HG03432 (cell line): ENCODE results near the gene NEUROD4.
A peak's percentile ranks its signal among the peaks of the same experiment; 100 is the strongest.
"Not testable (repeated sequence)": the region's sequence is repeated elsewhere in the genome, so short reads cannot be mapped to it uniquely, and the experiment has no call there.

Experiments
- ATAC-seq: cut with Tn5 transposase; IDR thresholded peaks from one replicate; pipeline ENCODE4 v1.9.1; 2021; ENCODE audit warnings: mild to moderate bottlenecking, moderate library complexity; ENCODE audit not compliant: unreplicated experiment

The NEUROD4 gene, protein sequence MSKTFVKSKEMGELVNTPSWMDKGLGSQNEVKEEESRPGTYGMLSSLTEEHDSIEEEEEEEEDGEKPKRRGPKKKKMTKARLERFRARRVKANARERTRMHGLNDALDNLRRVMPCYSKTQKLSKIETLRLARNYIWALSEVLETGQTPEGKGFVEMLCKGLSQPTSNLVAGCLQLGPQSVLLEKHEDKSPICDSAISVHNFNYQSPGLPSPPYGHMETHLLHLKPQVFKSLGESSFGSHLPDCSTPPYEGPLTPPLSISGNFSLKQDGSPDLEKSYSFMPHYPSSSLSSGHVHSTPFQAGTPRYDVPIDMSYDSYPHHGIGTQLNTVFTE

DNA sequence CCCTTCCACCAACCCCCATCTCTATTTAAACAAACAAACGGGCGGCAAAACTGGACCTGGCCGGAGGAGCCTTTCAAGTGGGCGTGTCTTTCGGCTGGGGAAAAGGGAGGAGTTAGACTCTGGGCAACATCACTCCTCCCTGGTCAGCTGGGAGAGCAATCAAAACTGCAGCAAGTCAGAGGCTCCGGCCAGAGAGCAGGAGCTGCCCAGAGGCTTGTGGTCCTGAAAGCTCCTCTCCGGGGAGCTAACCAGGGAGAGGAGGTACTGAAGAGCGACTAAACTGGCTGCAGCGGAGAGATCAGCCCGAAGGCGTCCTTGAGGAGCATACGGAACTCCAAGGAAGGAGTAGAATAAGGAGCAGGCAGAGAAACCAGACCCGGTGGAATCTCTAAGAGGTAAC, at the start of gene NEUROD4:
TSS of gene NEUROD4 (plus strand) at position 191 of the 400 bp plus-strand sequence. CDS start 6,466 bp downstream, outside the sequence.
- ATAC-seq, result peak; percentile 50

DNA sequence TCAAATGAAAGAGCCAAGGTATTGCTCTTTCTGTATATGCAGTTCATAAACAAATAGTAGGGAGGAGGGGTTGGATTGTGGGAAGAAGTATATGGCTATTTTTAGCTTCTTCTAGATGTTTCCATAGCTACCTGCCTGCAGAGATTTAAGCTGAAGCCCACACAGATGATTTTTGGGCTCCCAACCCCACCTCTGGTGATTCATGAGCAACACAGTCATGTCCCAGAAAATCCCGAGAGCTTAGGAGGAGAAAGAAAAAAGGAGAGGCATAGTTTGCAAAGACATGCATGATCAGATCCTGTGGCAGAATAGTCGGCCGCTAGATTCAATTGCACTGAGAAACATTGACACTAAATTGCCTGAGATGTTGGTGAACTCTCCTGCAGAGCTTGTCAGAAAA, 49.0 kb upstream of the NEUROD4 start:
- no peak for ATAC-seq

DNA sequence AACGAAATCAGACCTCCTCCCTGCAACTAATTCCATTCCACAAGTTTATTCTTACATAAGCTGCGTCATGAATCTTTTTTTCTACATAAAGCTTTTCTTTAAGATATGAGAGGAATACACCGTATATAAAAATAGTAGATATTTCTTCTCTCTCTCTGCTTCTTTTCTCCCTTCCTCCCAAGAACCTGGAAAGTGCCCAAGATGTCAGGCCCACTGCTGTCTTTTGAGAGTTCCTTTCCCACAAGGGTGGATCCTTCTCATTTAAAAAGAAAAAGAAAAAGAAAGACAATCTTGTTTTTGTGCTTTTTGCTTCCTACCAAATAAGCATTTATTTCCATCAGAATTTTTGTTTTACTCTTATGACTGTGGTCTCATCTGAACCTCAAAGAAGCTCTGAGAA, 46.2 kb upstream of the NEUROD4 start:
- no peak for ATAC-seq

DNA sequence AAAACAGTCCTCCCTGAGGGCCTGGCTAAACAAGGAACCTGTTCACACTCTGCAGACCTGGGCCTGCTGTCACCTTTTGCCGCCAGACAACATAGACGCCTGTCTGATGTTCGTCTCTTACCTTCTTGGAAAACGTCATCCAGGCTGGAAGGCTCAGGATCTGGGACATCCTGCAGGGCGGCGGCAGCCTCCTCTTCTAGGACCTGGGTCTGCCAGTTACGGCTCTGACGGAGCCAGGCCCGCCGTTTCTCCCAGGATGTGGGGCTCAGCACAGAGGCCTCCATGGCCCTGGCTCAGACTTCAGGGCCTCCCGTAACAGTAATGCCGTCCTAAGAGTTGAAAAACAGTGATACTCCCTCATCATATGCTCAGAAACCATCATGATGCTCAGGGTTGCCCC, 45.5 kb upstream of the NEUROD4 start:
- ATAC-seq, result no peak

DNA sequence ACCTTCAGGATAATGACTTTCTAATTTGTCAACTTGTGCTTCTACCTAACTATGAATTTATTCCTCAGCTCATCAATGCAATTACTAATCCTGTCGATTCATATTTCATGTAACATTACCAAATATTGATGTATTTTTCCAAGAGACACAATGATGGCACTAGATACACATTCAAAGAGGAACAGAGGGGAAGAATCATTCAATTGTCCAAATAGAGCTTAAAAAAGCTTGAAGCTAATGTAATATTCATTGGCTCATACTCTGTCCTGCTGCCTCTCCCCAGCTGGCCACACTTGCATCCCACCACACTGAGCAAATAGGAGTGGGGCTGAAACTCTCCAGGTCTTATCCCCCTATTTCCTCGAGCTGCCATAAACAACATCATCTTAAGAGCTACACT, 44.5 kb upstream of the NEUROD4 start:
- ATAC-seq, result no peak

DNA sequence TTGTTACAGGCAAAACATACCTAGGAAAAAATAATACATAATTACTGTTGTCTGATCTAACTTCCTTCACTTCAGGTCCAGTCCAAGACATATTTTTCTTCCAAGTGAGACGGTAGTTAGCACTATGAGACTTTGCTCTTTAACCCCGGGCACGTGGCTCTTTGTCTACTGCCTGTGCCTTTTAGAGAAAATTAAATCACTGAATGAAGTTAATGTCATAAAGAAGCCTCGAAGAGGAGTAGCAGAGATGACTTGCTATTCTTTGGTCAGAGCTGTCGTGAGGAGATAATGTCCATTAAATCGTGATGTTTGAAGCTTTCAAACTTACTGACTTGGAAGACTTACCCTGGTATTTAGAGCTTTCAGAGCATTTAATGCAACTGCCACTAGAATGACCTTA, 43.9 kb upstream of the NEUROD4 start:
- ATAC-seq, result no peak

DNA sequence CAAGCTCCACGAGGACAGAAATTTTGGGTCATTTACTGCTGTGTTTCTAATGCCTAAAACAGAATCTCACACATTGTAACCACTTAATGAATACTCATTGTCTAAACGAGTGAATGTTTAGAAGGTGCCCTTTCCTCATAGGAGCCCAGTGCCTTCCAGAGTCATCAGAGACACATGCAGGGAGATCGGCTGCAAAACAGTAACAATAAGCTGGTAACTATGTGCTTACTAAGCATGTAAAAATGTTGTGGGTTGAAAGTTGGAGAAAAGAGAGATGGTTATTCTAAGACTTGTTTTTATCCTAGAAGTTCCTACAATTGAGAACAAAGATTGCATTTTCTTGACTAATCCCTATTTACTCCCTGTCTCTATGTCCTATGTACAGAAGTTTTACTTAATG, 42.6 kb upstream of the NEUROD4 start:
- ATAC-seq, result no peak

DNA sequence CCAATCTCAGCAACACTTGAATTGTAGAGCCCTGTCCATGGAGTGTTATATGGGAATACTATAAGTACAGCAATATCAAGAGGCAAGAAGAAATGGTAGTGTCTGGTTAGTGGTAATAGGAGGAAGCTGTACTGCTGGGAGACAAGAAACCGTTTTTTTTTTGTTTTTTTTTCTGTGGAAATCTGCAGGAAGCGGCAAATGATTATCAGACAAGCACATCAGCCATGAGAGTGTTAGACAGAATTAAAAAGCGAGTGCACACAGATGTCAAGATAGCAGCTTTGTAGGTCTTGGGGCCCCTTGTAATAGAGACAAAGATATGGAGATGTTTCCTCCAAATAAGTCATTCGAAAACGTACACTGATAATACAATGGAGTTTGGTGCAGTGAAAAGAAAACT, 41.9 kb upstream of the NEUROD4 start:
- ATAC-seq, result no peak

DNA sequence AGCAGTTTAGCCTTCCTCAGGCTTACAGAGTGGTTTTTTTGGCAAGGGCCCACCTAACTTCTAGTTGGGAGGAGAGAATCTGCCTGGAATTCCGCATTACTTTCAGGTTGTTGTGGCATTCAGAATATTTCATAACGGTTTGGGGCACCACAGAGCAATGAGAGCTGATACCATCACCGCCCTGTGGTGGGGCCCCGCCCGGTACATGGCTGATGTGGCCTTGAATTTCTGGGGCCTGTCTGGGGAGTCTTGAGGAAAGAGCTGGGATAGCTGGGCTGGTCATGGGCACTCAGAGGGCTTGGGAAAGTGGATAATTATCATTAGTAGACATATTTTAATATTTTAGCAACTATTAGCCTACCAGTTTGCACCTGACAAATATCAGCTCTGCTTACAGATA, 39.4 kb upstream of the NEUROD4 start:
- ATAC-seq, result no peak

DNA sequence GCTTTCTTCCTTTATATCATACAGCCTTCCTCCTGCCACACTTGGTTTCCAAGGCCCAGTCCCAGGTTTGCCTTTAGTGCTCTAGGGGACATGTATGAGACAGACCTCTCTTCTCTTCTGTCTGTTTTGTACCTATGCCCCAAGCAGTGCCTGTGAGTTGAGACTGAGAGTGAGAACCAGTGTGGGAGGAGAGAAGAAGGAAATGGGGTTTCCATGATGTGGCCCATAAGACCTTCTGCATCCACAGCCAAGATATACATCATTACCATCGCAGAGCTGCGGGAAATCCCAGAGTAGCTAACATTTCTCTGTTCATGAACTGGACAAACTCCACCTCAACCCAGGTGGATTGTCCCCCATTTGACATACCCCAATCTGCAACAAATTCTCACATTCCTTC, 38.0 kb upstream of the NEUROD4 start:
- no peak for ATAC-seq

DNA sequence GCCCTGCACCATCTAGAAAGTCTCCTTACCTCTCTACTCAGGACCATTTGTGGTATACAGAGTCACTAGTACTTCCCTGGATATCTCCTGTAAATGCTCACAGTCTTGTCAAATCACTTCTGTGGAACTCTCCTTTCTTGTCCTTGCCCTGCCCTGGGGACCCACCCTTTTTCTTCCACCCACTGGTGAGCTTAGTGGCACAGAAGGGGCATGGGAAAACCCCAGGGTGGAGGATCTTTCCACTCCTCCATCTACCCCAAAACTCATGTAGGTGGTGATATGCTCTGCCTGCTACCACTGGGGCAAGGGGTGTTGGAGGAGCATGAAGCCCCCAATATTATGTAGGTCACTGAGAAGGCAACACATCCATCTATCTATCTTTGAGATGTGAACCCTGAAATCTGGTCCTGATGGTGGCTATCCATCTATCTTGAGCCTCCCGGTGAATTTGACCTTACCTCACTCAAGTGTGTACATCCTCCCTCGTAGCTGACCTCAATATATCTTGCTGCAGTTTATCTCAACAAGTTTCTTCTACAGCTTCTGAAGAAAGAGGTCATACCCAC, 36.2 kb upstream of the NEUROD4 start:
- no peak for ATAC-seq

DNA sequence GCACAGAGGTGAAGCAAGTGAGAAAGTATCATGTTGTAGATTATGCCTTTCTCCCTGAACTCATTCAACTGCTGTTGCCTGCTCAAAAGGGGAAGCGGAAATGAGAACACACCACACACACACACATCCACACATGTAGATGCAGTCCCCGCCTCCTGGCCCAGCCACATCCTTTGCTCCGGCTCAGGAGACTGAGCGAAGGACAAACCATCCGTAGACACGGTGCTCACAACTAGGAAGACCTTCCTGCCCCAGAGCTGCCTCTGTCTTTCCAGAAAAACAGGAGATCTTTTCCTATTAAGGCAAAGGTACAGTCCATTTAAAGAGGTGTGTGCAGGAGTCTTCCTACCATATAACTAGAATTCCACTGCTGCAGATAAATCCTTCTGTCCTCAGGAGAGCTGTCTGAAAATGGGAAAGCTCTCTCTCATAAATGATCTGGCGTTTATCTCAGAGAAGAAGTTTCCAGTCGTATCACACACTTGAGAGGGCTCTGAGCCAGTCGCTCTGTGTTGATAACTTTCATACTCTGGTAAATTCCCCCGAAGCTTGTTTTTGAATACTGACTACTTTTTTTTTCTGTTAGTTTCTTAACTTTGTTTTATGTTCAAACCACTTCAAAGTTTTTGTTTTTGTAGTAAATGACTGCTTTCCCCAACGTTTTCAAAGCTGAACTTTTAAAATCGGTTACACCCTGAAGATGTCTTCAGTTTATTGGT, 35.0 kb upstream of the NEUROD4 start, which contains the start of gene TESPA1:
TSS of gene TESPA1 (minus strand) at position 105 of the 719 bp plus-strand sequence. CDS start 10,200 bp downstream, outside the sequence.
- peak; percentile 98 for ATAC-seq

DNA sequence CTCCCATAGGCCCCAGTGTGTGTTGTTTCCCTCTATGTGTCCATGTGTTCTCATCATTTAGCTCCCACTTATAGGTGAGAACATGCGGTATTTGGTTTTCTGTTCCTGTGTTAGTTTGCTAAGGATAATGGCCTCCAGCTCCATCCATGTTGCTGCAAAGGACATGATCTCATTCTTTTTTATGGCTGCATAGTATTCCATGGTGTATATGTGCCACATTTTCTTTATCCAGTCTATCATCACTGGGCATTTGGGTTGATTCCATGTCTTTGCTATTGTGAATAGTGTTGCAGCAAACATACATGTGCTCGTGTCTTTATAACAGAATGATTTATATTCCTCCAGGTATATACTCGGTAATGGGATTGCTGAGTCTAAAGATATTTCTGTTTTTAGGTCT, 33.0 kb upstream of the NEUROD4 start:
- ATAC-seq, result not testable (repeated sequence)

DNA sequence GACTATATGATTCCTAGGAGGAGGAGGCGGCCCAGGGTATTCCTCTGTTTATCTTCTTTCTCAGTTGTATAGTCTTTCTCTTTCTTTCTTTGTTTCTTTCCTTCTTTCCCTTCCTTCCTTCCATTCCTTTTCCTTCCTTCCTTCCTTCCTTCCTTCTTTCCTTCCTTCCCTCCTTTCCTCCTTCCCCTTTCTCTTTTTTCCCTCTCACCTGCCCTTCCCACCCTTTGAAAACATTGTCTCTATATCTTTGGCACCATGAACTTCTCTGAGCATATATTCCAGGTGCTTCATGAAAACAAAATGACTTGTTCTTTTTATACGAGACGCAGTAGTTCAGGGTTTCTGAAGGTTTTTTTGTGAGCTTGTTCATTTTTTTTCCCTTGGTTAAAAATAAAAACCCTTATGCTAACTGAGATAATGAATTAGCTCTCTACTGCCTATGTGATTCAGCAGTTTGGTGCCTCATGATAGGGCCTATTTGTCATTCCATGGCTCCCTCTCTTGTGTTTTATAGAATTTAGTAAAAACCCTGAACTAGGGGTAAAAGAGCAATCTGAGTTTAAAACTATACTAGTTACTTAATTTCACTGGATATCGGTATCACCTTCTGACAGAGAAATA, 32.1 kb upstream of the NEUROD4 start:
- no peak for ATAC-seq

DNA sequence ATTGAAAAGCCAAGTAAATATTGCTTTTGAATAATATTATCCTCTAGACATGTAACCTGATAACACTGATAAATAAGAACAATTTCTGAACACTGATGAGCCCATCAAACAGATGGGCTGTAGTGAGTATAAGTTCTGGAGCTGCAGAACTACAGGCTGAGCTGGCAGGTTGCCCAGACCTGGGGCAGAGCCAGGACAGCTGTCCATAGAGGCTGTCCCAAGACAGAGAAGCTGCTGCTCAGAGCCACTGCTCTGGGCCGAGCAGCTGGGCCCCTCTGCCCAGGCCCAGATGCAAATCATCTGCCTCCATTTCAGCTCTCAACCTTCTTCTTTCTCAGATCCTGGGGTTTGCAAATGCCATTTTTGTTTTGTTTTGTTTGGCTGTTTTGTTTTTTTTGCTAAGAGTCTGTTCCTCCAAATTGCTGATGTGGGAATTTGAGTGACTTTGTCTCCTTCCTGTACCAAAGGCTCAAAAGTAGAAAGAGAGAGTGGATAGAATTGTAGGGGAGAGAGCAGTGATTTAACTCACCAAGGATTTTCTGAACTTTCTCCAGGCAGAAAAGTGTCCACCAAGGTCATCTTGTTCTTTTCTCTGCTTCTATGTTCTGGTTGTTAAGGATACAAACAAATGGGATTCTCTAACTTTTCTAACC, 31.2 kb upstream of the NEUROD4 start:
- ATAC-seq, result no peak

DNA sequence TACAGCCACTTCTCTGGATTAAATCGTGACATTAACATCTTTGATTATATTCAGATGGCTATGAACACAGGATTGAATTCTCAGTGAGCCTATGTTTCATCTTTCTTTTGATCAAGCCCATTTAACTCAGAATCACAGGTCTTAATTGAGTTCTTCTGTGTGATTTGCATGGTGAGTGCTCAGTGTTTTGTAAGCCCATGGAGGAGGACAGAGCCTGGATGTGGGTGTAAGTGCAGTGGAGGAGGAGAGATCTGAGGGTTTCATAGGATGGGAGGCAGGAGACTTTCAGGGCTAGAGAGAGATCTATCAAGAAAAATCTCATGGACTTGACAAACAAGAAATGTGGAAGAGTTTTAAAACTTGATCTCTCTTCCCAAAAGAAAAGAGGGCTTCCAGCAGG, 29.9 kb upstream of the NEUROD4 start:
- no peak for ATAC-seq

DNA sequence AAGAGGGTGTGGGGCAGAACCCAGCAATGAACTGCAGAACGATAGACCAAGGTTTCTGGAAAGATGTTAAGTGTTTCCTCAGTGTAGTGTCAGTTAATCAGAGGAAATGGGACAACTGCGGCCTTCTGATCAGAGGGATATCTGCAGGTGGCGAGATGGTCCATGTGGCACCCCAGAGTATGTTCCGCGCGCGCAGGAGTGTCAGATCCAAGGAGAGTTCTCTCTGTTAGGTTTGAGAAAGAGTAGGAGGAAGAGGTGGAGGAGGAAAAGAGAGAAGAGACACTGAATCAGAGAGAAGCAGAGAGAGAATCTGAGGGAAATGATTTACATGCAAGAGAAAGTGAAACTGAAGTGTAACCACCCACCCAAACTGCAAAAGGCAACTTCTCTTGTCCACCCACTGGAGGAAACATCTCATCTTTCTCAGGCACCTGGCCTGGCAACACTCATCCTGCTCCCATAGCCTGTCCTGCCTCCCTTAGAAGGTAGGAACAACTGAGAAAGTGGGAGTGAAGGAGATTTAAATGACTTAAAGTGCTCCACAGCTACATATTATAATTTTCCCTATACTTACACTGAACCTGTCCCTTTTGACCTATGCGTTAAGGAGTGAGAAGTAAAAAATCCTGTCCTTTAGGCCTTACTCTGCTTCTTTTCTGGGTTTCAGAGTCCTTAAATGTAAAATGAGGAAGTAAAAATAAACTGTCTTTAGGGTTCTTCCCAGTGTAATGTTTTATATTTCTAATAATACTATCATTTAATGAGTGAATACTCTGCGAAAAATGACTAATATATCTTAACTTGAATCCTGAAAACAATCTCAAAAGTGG, 28.4 kb upstream of the NEUROD4 start:
- peak; percentile 77 for ATAC-seq

DNA sequence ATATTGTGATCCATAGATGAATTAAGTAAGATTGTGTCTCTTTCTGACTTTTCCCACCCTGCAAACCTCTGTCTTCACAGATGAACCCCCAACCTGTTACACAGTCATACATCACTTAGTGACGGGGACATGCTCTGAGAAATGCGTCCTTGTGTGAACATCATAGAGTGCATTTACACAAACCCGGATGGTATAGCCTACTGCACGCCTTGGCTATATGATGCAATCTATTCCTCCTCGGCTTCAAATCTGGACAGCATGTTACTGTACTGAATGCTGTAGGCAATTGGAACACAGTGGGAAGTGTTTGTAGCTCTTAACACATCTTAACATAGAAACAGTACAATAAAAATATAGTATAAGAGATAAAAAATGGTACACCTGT, 27.8 kb upstream of the NEUROD4 start:
- peak; percentile 44 for ATAC-seq

DNA sequence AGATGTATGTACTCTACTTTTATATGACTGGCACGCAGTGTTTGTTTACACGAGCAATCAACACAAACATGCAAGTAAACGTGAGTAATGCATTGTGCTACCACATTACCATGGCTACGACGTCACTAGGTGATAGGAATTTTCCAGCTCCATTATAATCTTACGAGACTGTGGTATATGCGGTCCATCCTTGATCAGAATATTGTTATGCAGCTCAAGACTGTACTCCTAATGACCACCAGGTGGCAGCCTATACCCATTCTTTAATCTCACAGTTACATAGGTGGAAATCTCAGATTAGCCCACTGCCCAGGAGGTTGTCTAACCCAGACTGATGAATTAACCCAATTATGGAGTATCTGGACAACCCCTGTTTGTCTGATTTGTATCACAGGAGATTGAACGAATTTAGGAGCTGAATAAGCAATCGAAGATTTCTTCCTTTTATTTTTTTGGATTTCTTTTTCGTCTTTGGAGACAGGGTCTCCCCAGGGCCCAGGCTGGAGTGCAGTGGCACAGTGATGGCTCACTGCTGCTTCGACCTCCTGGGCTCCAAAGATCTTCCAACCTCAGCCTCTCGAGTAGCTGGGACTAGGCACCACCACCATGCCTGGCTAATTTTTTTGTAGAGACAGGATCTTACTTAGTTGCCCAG, 26.5 kb upstream of the NEUROD4 start:
- peak; percentile 42 for ATAC-seq

DNA sequence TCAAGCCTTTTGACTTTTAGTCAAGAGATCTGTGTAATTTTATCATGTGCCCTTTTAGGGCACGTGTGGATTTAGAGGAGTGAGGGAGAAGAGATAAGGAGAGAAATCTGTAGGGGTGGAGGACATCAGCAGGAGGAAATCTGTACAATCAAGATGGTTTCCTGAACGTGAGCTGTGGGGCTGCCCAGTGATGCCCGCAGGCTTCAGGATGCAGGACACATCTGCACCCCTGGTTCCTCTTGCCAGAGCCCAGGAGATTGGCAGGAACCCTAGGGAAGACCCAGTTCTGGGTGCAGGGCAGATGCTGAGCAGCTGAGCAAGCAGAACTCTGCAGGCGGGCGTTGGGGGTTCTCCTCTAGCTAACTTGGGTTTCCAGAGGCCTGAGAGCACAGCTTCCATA, 23.6 kb upstream of the NEUROD4 start:
- no peak for ATAC-seq
